ENCODE data around the gene ZNF77.
"Not testable (repeated sequence)": the region's sequence is repeated elsewhere in the genome, so short reads cannot be mapped to it uniquely, and the experiment has no call there.

DNA sequence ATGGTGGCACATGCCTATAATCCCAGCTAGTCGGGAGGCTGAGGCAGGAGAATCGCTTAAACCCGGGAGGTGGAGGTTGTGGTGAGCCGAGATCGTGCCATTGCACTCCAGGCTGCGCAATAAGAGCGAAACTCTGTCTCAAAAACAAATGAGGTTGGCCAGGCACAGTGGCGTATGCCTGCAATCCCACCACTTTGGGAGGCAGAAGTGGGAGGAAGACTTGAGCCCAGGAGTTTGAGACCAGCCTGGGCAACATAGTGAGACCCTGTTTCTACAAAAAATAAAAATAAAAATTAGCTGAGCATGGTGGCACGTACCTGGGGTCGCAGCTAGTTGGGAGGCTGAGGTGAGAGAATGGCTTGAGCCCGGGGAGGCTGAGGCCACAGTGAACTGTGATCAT, 47.6 kb upstream of the ZNF77 start:
- TF ChIP-seq EZH2 (IDR thresholded peaks at IDR 0.05; ENCODE audit: borderline replicate concordance, low read length), result not testable (repeated sequence)
- TF ChIP-seq, protein P1, sequence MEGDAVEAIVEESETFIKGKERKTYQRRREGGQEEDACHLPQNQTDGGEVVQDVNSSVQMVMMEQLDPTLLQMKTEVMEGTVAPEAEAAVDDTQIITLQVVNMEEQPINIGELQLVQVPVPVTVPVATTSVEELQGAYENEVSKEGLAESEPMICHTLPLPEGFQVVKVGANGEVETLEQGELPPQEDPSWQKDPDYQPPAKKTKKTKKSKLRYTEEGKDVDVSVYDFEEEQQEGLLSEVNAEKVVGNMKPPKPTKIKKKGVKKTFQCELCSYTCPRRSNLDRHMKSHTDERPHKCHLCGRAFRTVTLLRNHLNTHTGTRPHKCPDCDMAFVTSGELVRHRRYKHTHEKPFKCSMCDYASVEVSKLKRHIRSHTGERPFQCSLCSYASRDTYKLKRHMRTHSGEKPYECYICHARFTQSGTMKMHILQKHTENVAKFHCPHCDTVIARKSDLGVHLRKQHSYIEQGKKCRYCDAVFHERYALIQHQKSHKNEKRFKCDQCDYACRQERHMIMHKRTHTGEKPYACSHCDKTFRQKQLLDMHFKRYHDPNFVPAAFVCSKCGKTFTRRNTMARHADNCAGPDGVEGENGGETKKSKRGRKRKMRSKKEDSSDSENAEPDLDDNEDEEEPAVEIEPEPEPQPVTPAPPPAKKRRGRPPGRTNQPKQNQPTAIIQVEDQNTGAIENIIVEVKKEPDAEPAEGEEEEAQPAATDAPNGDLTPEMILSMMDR (IDR thresholded peaks at IDR 0.05; ENCODE audit: low read length), result not testable (repeated sequence)

Data from OCI-LY1 (cell line).